K562 (cell line): ENCODE results near the gene RGS17. TPM values are rescaled to one million over a fixed set of nuclear protein-coding genes. Genes with fewer than 3 reads are reported as not detected.
A peak's percentile ranks its signal among the peaks of the same experiment; 100 is the strongest.

Source experiments
- ARID1B ChIP-seq: fragments of 450-650 bp; IDR thresholded peaks from 2 replicates; pipeline ENCODE4 v1.6.1; 2016; ENCODE audit warnings: antibody characterized with exemption, mild to moderate bottlenecking, inconsistent platforms
- ATF4 ChIP-seq: fragments of 450-650 bp; formaldehyde crosslinking; IDR thresholded peaks from 2 replicates; pipeline ENCODE4 v1.4.0; 2022; ENCODE audit warnings: mild to moderate bottlenecking, moderate library complexity
- CHD1 ChIP-seq: fragments of 200-600 bp; sonication (generic); IDR thresholded peaks from one replicate; pipeline ENCODE4 v1.6.1; 2012; ENCODE audit warnings: mild to moderate bottlenecking, moderate library complexity, low read length, inconsistent platforms
- CSDE1 ChIP-seq, 2 experiments: fragments of 450-650 bp; IDR thresholded peaks; 2 replicates each; pipeline ENCODE4 v1.6.1; 2016; ENCODE audit warnings: mild to moderate bottlenecking in 1 of 2
- DNMT1 ChIP-seq: fragments of 450-650 bp; IDR thresholded peaks from 2 replicates; pipeline ENCODE4 v1.6.1; 2016; ENCODE audit warnings: antibody characterized with exemption, mild to moderate bottlenecking
- HNRNPL ChIP-seq: fragments of 200-400 bp; formaldehyde crosslinking; IDR thresholded peaks from 2 replicates; pipeline ENCODE4 v1.6.1; 2017; ENCODE audit warnings: low read depth, mild to moderate bottlenecking, low read length
- MAFG ChIP-seq: fragments of 450-650 bp; conservative IDR thresholded peaks from 2 replicates; pipeline ENCODE4 v1.6.1; 2016; ENCODE audit warnings: missing genetic modification characterization, missing compliant biosample characterization
- RCOR1 ChIP-seq, 2 experiments: IDR thresholded peaks; 2 replicates each; pipeline ENCODE4 v1.6.1; 2012; ENCODE audit warnings: low read depth in 2 of 2, low read length in 2 of 2, borderline replicate concordance in 1 of 2, improper control_type of control experiment in 1 of 2
- SMAD1 ChIP-seq: fragments of 150-350 bp; IDR thresholded peaks from 2 replicates; pipeline ENCODE4 v1.6.1; 2014; ENCODE audit warnings: low read length, low read depth; ENCODE audit not compliant: partially characterized antibody
- XRCC3 ChIP-seq: fragments of 450-650 bp; IDR thresholded peaks from 2 replicates; pipeline ENCODE4 v1.6.1; 2017; ENCODE audit warnings: mild to moderate bottlenecking, moderate library complexity
- ZNF318 ChIP-seq, 2 experiments: fragments of 450-650 bp; IDR thresholded peaks; 2 replicates each; pipeline ENCODE4 v1.6.1; 2016; ENCODE audit warnings: mild to moderate bottlenecking in 2 of 2, borderline replicate concordance in 1 of 2, low read depth in 1 of 2, moderate library complexity in 1 of 2
- ZNF507 ChIP-seq: conservative IDR thresholded peaks from 2 replicates; pipeline ENCODE4 v1.6.1; 2017; ENCODE audit warnings: missing genetic modification characterization, missing compliant biosample characterization
- ZNF609 ChIP-seq: sonication (generic); formaldehyde crosslinking; IDR thresholded peaks from 2 replicates; pipeline ENCODE4 v1.8.1; 2023; ENCODE audit warnings: missing genetic modification reagents, mild to moderate bottlenecking, borderline replicate concordance
- polyA plus RNA-seq, 8 experiments: library from polyadenylated mRNA; depleted of rRNA in 4 of 8; stranded (reverse) in 5 of 8; unstranded in 3 of 8; fragments of >200 nt; fragmentation: Nextera tagmentation in 2 of 8; fragmentation: Illumina TruSeq in 1 of 8; extraction: Ambion mirVana in 2 of 8; extraction: Trizol in 1 of 8; gene quantifications; 2 replicates each; pipeline versions ENCODE4 v1.2.1 to v1.2.3, GENCODE V29; 2011 to 2014; ENCODE audit warnings: inconsistent platforms in 1 of 8, missing spikeins in 1 of 8
- total RNA-seq, 7 experiments: library from RNA; depleted of rRNA in 6 of 7; stranded (reverse); fragments of >200 nt in 6 of 7; fragmentation: Illumina TruSeq in 2 of 7; extraction: Trizol in 2 of 7; gene quantifications; 2 replicates each; pipeline versions ENCODE4 v1.2.1 to v1.2.3, GENCODE V29; 2011 to 2021; ENCODE audit warnings: low replicate concordance in 1 of 7

The RGS17 gene
- total and polyA plus RNA-seq, 9 of the 15 experiments (the other 6 are each of a cell fraction or from before 2014, with no cell fraction given): 0.01 to 0.14 (median 0.08) TPM; not detected in 6

GRCh38 chr6:153002613-153003365 is 128.3 kb downstream of the RGS17 start, which contains the start of gene MTRF1L (continued):
- TF ChIP-seq ZNF318 (IDR thresholded peaks at IDR 0.05; ENCODE audit: borderline replicate concordance in 1 of 2, low read depth in 1 of 2) (no peak), CSDE1 (IDR thresholded peaks at IDR 0.05) (no peak), HNRNPL (no peak), MAFG (tag) (no peak), ZNF507 (tag) (no peak), DNMT1 (no peak), SMAD1 (no peak), CHD1 (peak; percentile 55), XRCC3 (no peak), ATF4 (CRISPR knock-in tag) (no peak), RCOR1 (IDR thresholded peaks at IDR 0.05; ENCODE audit: borderline replicate concordance in 1 of 2, low read depth in 2 of 2, low read length in 2 of 2) (peak in 1 of 2 experiments; percentile 59; a peak in 2 of 4 replicates), ARID1B (peak; percentile 52; the same call in 1 of the 2 replicates), ZNF609 (CRISPR knock-in tag) (no peak)
